HCT116 (cell line): Measurements from ENCODE around the gene ENOPH1.

Source experiments
- EZH2phosphoT487 ChIP-seq: fragments of 200-600 bp; IDR thresholded peaks from 2 replicates; pipeline ENCODE4 v1.6.1; 2018; ENCODE audit warnings: antibody characterized with exemption, borderline replicate concordance
- REST ChIP-seq: IDR thresholded peaks from 2 replicates; pipeline ENCODE4 v1.6.1; 2012; ENCODE audit warnings: low read depth

GRCh38 chr4:82481506-82481840 lies 51.1 kb downstream of the ENOPH1 start:
- TF ChIP-seq EZH2phosphoT487 (no peak), REST (no peak)
